CMK (cell line): ENCODE results near the gene AP5B1.
"Not testable (repeated sequence)": the region's sequence is repeated elsewhere in the genome, so short reads cannot be mapped to it uniquely, and the experiment has no call there.

Experiments used
- DNase-seq: peaks from one replicate; pipeline ENCODE4 v3.0.0-alpha.2; 2010; ENCODE audit warnings: low read depth

AP5B1 gene

GRCh38 chr11:65767406-65767805, 13.4 kb downstream of the AP5B1 start:
- no peak for DNase-seq

- DNase-seq, result no peak
These were observed 14.2 kb downstream of the AP5B1 start for GRCh38 chr11:65766535-65766934.

GRCh38 chr11:65764434-65764833, 16.3 kb downstream of the AP5B1 start:
- DNase-seq, result no peak

- not testable (repeated sequence) for DNase-seq
These were observed 18.0 kb downstream of the AP5B1 start for GRCh38 chr11:65762816-65763215.

- not testable (repeated sequence) for DNase-seq
These were observed 18.6 kb downstream of the AP5B1 start for GRCh38 chr11:65762169-65762568.

GRCh38 chr11:65745049-65745448, 35.7 kb downstream of the AP5B1 start:
- no peak for DNase-seq

GRCh38 chr11:65744699-65745042, 36.1 kb downstream of the AP5B1 start:
- no peak for DNase-seq

GRCh38 chr11:65744026-65744698, 36.6 kb downstream of the AP5B1 start:
- DNase-seq, result no peak

GRCh38 chr11:65743681-65744025, 37.1 kb downstream of the AP5B1 start:
- DNase-seq, result no peak

GRCh38 chr11:65742353-65742752, 38.4 kb downstream of the AP5B1 start:
- DNase-seq, result no peak

GRCh38 chr11:65741185-65741584, 39.6 kb downstream of the AP5B1 start:
- DNase-seq, result no peak

- DNase-seq, result no peak
These were observed 41.8 kb downstream of the AP5B1 start for GRCh38 chr11:65739022-65739421.

GRCh38 chr11:65736810-65737209, 44.0 kb downstream of the AP5B1 start:
- no peak for DNase-seq

- not testable (repeated sequence) for DNase-seq
These were observed 45.7 kb downstream of the AP5B1 start for GRCh38 chr11:65735111-65735510.

GRCh38 chr11:65730461-65730860, 50.3 kb downstream of the AP5B1 start:
- no peak for DNase-seq

- DNase-seq, result no peak
These were observed 52.9 kb downstream of the AP5B1 start for GRCh38 chr11:65727865-65728264.

- no peak for DNase-seq
These were observed 54.1 kb downstream of the AP5B1 start for GRCh38 chr11:65726660-65727059.
